DOHH2 (cell line): ENCODE measurements around the gene SEMA3A.
A peak's percentile ranks its signal among the peaks of the same experiment; 100 is the strongest.

ENCODE experiments used
- H3F3A ChIP-seq: fragments of 200-600 bp; sonication (generic), shearing (Covaris generic); 2 replicates; pipeline ENCODE4 v1.6.0; 2016; ENCODE audit warnings: antibody characterized with exemption, mild to moderate bottlenecking; ENCODE audit not compliant: control insufficient read depth, insufficient read depth
- H3K27ac ChIP-seq: fragments of 200-600 bp; sonication (generic); 2 replicates; pipeline ENCODE4 v1.5.1; 2014; ENCODE audit warnings: low read depth, mild to moderate bottlenecking, low read length, moderate library complexity
- H3K27me3 ChIP-seq: fragments of 200-600 bp; sonication (generic); 2 replicates; pipeline ENCODE4 v1.6.1; 2014; ENCODE audit warnings: mild to moderate bottlenecking, low read length, mixed read lengths; ENCODE audit not compliant: control insufficient read depth
- H3K36me3 ChIP-seq: fragments of 200-600 bp; sonication (generic); 2 replicates; pipeline ENCODE4 v1.6.1; 2014; ENCODE audit warnings: mild to moderate bottlenecking, low read length, moderate library complexity, mixed read lengths; ENCODE audit not compliant: control insufficient read depth
- H3K4me1 ChIP-seq: fragments of 200-600 bp; sonication (generic); 2 replicates; pipeline ENCODE4 v1.6.1; 2014; ENCODE audit warnings: mild to moderate bottlenecking, low read length, mixed read lengths; ENCODE audit not compliant: control insufficient read depth
- H3K4me2 ChIP-seq: fragments of 200-600 bp; sonication (generic); 2 replicates; pipeline ENCODE4 v1.6.0; 2014; ENCODE audit warnings: mild to moderate bottlenecking, low read length, moderate library complexity
- H3K4me3 ChIP-seq: fragments of 200-600 bp; sonication (generic); 2 replicates; pipeline ENCODE4 v1.5.1; 2014; ENCODE audit warnings: mild to moderate bottlenecking, low read length, mixed read lengths
- H3K79me2 ChIP-seq: fragments of 200-600 bp; sonication (generic); 2 replicates; pipeline ENCODE4 v1.6.1; 2014; ENCODE audit warnings: mild to moderate bottlenecking, low read length, mixed read lengths; ENCODE audit not compliant: control insufficient read depth
- H3K9me2 ChIP-seq: fragments of 200-600 bp; sonication (generic); replicated peaks from 2 replicates; pipeline ENCODE4 v1.6.1; 2014; ENCODE audit warnings: mild to moderate bottlenecking, low read length, mixed read lengths; ENCODE audit not compliant: control insufficient read depth
- H3K9me3 ChIP-seq: fragments of 200-600 bp; sonication (generic); 2 replicates; pipeline ENCODE4 v1.6.1; 2014; ENCODE audit warnings: antibody characterized with exemption, low read length, mixed read lengths; ENCODE audit not compliant: control insufficient read depth, insufficient read depth
- H4K20me1 ChIP-seq: fragments of 200-600 bp; sonication (generic); 2 replicates; pipeline ENCODE4 v1.6.0; 2014; ENCODE audit warnings: low read depth, mild to moderate bottlenecking, antibody characterized with exemption, low read length, moderate library complexity; ENCODE audit not compliant: control insufficient read depth, insufficient read depth
- EZH2phosphoT487 ChIP-seq: fragments of 200-600 bp; sonication (generic); IDR thresholded peaks from 2 replicates; pipeline ENCODE4 v1.6.1; 2017; ENCODE audit warnings: borderline replicate concordance, mild to moderate bottlenecking, antibody characterized with exemption, low read length, moderate library complexity, mixed read lengths
- TF ChIP-seq, protein P1 (sequence below): fragments of 200-600 bp; sonication (generic); IDR thresholded peaks from one replicate; pipeline ENCODE4 v1.5.1; 2014; ENCODE audit warnings: antibody characterized with exemption, mild to moderate bottlenecking, low read depth, low read length; ENCODE audit not compliant: poor library complexity, severe bottlenecking

Gene SEMA3A

GRCh38 chr7:83952236-83952635 is 242.4 kb downstream of the SEMA3A start:
- H3K9me2 ChIP-seq, result no peaks in the 10 kb centered on the region
- no peak overlapping the region for H3K27ac ChIP-seq
- H3K4me2 ChIP-seq, result no peak overlapping the region
- H3K79me2 ChIP-seq, result no peaks in the 10 kb centered on the region
- H3K4me1 ChIP-seq, result no peaks in the 10 kb centered on the region
- H4K20me1 ChIP-seq, result no peaks in the 10 kb centered on the region
- no peaks in the 10 kb centered on the region for H3F3A ChIP-seq
- H3K9me3 ChIP-seq, result no peaks in the 10 kb centered on the region
- TF ChIP-seq EZH2phosphoT487, result no peak
- H3K36me3 ChIP-seq, result no peaks in the 10 kb centered on the region
- H3K4me3 ChIP-seq, result no peak overlapping the region
- H3K27me3 ChIP-seq, result no peaks in the 10 kb centered on the region

- no peaks in the 10 kb centered on the region for H3K36me3 ChIP-seq
- no peak overlapping the region for H3K27ac ChIP-seq
- no peak overlapping the region for H3K4me3 ChIP-seq
- no peak for TF ChIP-seq EZH2phosphoT487
- TF ChIP-seq, protein P1, sequence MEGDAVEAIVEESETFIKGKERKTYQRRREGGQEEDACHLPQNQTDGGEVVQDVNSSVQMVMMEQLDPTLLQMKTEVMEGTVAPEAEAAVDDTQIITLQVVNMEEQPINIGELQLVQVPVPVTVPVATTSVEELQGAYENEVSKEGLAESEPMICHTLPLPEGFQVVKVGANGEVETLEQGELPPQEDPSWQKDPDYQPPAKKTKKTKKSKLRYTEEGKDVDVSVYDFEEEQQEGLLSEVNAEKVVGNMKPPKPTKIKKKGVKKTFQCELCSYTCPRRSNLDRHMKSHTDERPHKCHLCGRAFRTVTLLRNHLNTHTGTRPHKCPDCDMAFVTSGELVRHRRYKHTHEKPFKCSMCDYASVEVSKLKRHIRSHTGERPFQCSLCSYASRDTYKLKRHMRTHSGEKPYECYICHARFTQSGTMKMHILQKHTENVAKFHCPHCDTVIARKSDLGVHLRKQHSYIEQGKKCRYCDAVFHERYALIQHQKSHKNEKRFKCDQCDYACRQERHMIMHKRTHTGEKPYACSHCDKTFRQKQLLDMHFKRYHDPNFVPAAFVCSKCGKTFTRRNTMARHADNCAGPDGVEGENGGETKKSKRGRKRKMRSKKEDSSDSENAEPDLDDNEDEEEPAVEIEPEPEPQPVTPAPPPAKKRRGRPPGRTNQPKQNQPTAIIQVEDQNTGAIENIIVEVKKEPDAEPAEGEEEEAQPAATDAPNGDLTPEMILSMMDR, result peak; percentile 72
- H3F3A ChIP-seq, result no peaks in the 10 kb centered on the region
- H3K27me3 ChIP-seq, result no peaks in the 10 kb centered on the region
- no peaks in the 10 kb centered on the region for H3K9me3 ChIP-seq
- H3K4me2 ChIP-seq, result no peak overlapping the region
- H3K4me1 ChIP-seq, result no peaks in the 10 kb centered on the region
- no peaks in the 10 kb centered on the region for H3K9me2 ChIP-seq
- H3K79me2 ChIP-seq, result no peaks in the 10 kb centered on the region
- H4K20me1 ChIP-seq, result no peaks in the 10 kb centered on the region
Measured at GRCh38 chr7:83947260-83947659, 247.3 kb downstream of the SEMA3A start.

GRCh38 chr7:83946801-83947200 is 247.8 kb downstream of the SEMA3A start:
- TF ChIP-seq, protein P1, result no peak
- TF ChIP-seq EZH2phosphoT487, result no peak

GRCh38 chr7:83941300-83941699 is 253.3 kb downstream of the SEMA3A start:
- no peaks in the 10 kb centered on the region for H3K27me3 ChIP-seq
- no peaks in the 10 kb centered on the region for H4K20me1 ChIP-seq
- no peaks in the 10 kb centered on the region for H3K9me3 ChIP-seq
- no peak for TF ChIP-seq EZH2phosphoT487
- TF ChIP-seq, protein P1, result no peak
- no peak overlapping the region for H3K4me2 ChIP-seq
- no peaks in the 10 kb centered on the region for H3K4me1 ChIP-seq
- H3K79me2 ChIP-seq, result no peaks in the 10 kb centered on the region
- H3K27ac ChIP-seq, result no peak overlapping the region
- no peaks in the 10 kb centered on the region for H3F3A ChIP-seq
- no peaks in the 10 kb centered on the region for H3K9me2 ChIP-seq
- H3K36me3 ChIP-seq, result no peaks in the 10 kb centered on the region
- H3K4me3 ChIP-seq, result no peak overlapping the region

More at GRCh38 chr7:83946801-83947200, 247.8 kb downstream of the SEMA3A start:
- Histone ChIP-seq H3K79me2 (no peaks in the 10 kb centered on the region), H3K4me1 (no peaks in the 10 kb centered on the region), H3K4me2 (no peak overlapping the region), H3K4me3 (no peak overlapping the region), H3K27ac (no peak overlapping the region), H3K9me3 (no peaks in the 10 kb centered on the region), H4K20me1 (no peaks in the 10 kb centered on the region), H3F3A (no peaks in the 10 kb centered on the region), H3K36me3 (no peaks in the 10 kb centered on the region), H3K9me2 (no peaks in the 10 kb centered on the region), H3K27me3 (no peaks in the 10 kb centered on the region)
